Stimulated activated CD4-positive, alpha-beta T cell treated with anti-CD3 and anti-CD28 coated beads, Interleukin-12 subunit alpha, Interleukin-12 subunit beta, amount 100 ng/mL, for 24 hours (primary cell): ENCODE measurements around the gene MYH9.

Experiments
- DNase-seq, 2 experiments: peaks; one replicate each; pipeline ENCODE4 v3.0.0-alpha.2; 2020; ENCODE audit warnings: low read depth in 2 of 2

The MYH9 gene

DNA sequence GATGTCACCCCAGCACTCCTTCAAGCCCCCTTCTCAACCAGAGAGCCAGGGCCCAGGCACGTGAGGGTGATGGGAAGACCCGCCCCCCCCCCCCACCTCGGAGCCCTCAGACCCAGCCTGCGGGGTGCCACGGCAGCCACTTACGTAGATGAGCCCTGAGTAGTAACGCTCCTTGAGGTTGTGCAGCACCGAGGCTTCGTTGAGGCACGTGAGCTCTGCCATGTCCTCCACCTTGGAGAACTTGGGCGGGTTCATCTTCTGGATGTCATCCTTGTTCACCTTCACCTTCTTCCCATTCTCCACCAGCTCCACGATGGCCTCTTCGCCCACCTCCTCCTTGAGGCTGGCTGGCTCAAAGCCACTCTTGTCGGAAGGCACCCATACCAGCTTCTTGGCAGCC is 39.0 kb downstream of the MYH9 start:
- DNase-seq = no peak

- no peak for DNase-seq
Measured at GRCh38 chr22:36347094-36347493, 40.7 kb downstream of the MYH9 start.

GRCh38 chr22:36344106-36344827 is 43.5 kb downstream of the MYH9 start:
- peak; percentile 54 to 62 for DNase-seq

DNA sequence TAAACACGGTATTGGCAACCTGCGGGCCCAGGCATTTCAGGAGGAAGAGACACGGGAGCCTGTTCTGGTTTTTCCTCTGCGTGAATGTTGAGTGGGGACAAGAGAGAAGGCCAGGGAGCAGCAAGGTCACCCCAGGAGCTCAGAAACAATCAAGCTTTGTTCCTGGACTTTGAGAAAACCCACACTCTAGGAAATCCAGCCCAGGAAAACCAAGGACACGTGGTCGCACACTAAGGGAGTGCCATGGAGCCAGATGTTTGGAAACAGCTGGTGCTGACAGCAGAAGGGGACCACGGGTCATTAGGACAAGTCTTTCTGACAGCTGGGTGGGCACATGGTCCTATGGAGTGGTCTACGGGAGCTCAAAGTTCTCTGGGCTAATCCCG is 44.1 kb downstream of the MYH9 start:
- no peak for DNase-seq

DNA sequence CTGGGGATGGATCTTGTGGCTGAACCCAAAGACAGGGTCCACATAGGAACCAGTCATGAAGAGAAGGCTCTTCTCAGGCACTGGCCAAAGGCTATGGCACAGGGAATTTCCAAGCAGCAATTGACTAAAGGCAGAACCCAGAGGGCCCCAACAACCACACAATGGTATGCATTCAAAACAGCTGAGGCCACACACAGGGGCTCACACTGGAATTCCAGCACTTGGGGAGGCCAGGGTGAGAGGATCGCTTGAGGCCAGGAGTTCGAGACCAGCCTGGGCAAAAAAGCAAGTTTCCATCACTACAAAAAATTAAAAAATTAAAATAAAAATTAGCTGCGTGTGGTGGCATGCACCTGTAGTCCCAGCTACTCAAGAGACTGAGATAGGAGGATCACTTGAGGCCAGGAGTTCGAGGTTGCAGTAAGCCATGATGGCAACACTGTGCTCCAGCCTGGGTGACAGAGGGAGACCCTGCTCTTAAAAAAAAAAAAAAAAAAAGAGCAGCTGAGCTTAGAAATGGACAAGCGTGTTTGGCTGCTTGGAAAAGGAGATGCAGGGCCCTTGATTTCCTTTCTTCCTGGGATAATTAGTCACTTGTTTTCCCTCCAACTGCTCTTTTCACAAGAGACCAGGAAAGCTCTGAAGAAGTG is 44.6 kb downstream of the MYH9 start:
- DNase-seq = no peak

DNA sequence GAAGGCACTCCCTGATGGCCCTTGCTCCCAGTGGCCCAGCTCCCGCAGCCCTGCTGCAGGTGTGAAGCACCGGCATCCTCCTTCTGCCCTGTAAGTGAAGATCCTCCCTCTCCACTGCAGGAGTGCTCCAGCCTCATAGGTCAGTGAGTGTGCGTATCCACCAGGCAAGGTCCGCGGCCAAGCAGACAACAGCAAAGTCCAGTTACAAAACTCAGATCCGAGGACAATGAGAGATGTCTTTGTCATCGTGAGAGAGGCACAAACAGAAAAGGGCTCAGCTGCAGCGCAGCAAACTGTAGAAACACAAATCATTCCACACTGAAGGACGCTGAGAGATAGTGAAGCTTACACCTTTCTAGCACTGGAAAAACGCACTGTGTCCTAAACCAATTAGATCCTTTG is 46.1 kb downstream of the MYH9 start:
- no peak for DNase-seq

GRCh38 chr22:36340621-36341020 is 47.1 kb downstream of the MYH9 start:
- no peak for DNase-seq

- peak in 1 of 2 experiments; percentile 44 for DNase-seq
Measured at GRCh38 chr22:36339171-36340065, 48.3 kb downstream of the MYH9 start.

DNA sequence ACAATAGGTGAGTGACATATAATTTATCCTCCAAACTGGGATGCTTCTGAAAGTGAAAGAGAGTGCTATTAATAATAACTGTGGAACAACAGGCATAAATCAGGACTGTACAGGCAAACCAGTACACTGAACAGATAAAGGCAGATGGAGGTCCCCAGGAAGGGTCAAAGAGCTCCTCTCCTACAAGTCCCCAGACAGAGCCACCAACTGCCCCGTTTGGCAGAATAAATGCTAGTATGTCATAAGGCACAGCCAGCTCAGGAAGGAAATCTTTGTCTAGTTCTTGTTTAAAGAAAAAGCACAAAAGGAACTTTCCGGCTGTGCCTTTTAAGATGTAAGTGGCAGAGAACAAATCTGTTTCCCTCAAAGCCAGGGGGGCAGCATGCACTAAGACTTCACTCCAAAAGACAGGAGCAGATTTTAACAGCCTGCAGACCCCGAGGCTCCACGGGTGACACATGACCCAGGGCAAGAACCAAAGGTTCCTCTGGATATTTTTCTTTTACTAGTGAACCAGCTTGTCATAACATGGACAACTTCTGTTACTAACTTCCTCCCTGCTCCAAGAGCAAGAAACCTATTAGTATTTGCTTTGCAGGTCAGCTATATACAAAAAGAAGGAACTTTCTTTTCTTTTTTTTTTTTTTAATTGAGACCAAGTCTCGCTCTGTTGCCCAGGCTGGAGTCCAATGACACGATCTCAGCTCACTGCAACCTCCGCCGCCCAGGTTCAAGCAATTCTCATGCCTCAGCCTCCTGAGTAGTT is 50.2 kb downstream of the MYH9 start:
- DNase-seq = no peak

DNA sequence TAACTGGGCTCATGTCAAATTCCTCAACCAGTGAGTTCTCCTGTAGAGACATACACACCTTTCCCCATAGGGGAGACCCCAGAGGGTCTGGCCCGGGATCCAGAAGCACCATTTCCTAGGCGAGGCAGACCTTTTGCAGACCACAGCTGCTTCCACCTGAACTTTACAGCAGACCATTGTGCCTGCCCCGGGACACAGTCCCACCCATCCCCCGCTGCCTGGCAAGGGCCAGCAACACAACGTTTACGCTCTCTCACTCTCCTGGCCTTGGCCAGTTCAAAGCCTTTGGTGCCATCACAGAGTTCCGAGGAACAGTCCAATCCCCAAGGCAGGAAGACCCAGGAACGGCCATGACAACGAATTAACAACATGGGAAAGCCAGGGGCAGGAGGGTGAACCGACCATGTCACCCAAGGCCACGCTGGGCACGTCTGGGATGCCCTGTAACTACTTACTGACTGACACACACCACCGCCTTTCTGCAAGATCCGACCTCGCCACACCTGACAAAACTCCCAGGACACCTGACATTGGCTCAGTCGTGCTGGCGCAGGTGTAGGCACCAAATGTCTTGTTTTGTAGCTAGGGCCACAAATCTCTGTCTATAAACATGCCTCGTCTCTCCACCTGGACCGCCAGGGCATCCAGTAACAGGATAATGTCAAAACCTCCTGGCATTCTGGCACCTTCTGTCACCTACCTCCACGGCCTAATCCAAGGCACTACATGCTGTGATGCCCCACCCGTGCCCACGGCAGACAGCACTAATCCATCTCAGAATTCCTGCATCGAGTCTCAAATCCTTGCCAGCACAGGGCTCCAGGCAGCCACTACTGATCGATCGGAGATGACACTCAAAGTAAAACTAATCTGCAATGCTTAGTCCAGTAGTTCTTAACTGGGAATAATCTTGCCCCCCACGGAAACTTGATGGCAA is 51.3 kb downstream of the MYH9 start:
- no peak for DNase-seq

- no peak for DNase-seq
Measured at GRCh38 chr22:36335621-36336020, 52.1 kb downstream of the MYH9 start.

DNA sequence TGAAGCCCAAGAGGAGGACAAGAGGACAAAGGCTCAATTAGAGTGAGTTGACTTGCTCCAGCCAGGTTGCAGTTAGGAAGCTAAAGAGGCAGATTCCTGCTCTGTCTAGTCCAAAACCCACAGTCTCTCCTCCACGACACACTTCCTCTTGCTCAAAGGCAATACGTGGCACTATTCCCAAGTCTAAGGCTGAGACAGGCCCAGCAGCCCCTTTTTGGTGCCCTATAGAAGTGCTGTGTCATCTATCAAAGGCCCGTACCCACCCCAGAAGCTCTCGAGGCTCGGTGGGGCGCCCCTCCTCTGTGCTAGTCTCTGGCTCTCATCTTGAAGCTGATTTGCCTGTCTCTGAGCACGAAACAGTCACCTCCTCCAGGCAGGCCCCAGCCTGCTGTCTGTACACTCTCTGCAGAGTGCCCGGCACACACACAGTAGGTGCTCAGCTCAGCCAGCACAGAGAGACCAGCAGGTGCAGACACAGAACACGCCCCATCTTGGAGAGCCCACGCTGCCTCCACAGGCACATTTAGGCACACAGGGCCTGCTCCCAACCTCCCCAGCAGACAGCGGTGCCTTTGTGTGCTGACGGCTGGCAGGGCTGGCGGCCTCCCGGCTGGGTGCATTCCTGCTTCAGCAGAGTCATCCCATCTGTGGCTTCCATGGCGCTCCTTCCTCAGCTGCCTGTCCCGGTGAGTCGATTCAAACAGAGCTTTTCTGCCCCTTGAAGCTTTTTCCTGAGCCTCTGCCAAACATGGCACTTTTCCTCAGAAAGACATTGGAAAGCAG is 52.8 kb downstream of the MYH9 start:
- DNase-seq = no peak

DNA sequence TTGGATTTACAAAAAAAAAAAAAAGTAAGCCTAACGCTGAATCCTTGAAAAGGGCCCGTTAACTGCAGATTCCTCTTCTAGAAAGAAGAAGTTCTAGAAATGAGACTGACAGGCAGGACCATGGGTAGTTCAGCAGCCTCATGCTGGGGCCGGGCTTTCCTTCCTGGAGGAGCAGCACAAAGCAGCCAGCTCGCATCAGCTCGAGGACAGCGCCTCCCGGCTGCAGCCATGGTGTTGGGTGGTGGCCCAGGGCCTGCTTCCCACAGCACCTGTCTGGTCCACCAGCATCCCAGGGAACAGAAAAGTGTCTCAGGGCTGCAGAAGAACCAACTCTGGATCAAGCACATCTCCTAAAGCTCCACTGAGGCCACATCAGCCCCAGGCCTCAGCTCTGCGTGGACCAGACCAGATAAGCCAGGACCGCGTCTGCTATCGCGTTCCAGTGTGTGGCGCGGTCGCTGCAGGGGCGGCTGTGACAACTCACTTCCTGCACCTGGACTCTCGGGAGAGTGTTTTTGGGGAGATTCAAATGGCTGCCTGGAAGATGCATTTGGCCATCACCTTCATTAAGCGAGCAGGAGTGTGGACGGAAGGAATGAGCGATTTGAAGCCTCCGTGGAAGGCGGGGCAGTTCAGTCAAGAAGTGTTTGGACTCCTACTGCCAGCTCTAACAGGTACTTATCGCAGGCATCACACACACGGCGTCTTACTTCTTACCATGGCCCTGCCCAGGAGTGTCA is 53.5 kb downstream of the MYH9 start:
- DNase-seq = no peak

DNA sequence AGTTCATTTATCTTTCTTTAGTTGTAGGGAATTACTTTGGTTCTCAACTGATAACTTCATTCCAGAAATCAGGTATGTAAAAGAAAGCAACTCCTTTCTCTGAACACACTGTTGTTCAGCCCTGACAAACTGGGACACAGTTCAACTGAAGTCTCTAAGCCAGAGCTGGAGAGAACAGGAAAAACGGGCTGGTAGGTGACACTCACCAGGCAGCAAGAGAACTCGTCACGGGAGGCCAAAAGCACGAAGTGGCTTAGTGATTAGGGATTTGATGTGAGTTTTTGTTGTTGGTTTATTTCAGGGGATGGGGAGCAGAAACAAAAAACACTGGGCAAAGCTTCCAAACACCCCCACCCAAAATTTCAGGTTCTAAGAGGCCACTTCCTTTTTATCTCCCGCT is 54.1 kb downstream of the MYH9 start:
- DNase-seq = no peak

DNA sequence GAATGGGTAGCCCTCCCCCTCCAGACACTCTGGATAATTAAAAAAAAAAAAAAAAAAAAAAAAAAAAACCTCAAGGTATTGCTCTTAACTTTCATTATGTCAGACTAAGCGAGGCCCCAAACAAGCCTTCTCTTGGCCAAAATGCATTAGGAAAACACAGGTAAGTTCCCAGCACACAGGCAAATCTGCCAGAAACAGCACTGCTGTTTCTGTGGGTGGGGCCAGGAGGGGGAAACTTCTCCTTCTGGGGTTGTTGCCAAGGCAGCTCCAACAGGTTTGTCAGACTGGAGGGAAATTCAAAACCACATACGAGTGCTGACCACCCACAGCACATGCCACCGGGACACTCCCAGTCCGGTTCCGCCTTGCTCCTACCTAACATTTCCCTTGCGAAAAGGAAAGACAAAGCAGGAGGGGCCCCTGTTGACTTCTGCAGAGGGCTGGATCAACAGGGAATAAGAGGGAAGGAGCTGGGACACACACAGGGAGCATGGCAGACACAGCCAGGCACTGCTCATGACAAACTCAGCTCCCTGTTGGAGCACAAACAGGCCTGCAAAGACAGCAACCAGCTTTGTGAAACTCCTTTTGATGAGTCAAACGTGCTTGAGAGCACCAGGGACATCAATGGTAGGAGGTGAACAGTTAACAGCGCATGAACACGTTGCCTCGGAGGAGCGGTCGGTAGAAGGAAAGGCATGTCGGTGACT is 55.0 kb downstream of the MYH9 start:
- DNase-seq = peak; percentile 43 to 51

- DNase-seq = peak in 1 of 2 experiments; percentile 52
Measured at GRCh38 chr22:36331912-36332622, 55.7 kb downstream of the MYH9 start.

DNA sequence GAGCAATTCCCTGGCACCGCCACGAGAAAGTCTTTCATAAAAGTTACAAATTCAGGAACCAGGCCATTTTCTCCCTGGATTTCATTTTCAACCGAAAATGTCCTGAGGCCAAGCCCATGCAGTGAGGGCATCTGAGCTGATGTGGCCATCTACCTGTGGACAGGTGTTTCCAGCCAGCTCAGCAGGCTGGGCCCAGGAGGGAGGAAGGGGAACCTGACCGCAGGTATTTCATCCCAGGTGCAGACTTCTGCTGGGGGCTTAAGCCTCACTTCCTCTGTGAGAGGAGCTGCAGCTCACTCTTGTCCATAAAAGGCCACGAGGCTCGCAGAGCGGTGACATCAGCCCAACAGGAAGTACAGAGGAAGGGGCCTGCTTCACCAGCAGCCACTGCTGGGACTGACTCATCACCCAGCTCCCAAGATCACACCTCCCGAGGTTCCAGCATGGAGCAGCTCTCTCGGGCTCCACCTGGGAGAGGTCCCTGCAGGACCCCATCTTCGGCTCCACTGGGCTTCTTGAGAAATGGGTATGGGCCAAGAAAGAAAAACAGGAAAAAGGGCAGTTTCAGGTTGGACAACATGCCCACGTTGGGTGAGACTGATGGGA is 56.4 kb downstream of the MYH9 start:
- DNase-seq = peak; percentile 63 to 73
